Right lobe of liver (tissue), 6 donors: ENCODE results near the gene GTSE1. TPM values are rescaled to one million over a fixed set of nuclear protein-coding genes. Genes with fewer than 3 reads are reported as not detected.

Source experiments
- ATAC-seq, 4 donors: fragments of 200-7000 bp; cut with Tn5 transposase; one replicate each; pipeline ENCODE4 v1.9.1; 2020; ENCODE audit warnings: mild to moderate bottlenecking in 4 of 4, moderate library complexity in 4 of 4
- DNase-seq, 3 donors: peaks; one replicate each; pipeline ENCODE4 v3.0.0-alpha.2; 2020
- H3K27ac ChIP-seq, 3 donors: fragments of 200-600 bp; one replicate each; pipeline ENCODE4 v1.8.0; 2022
- H3K27me3 ChIP-seq, 2 donors: fragments of 200-600 bp; one replicate each; pipeline ENCODE4 v1.8.0; 2022
- H3K36me3 ChIP-seq, 4 donors: fragments of 200-600 bp; sonication (generic) in 1 of 4; one replicate each; pipeline versions ENCODE4 v1.5.1 to v1.8.0; 2017 to 2022; ENCODE audit warnings: control low read depth in 1 of 4
- H3K4me1 ChIP-seq, 4 donors: fragments of 200-600 bp; sonication (generic) in 1 of 4; one replicate each; pipeline versions ENCODE4 v1.5.1 to v1.8.0; 2017 to 2022; ENCODE audit warnings: control low read depth in 1 of 4
- H3K4me3 ChIP-seq, 3 donors: fragments of 200-600 bp; one replicate each; pipeline ENCODE4 v1.8.0; 2022
- H3K9me3 ChIP-seq, 4 donors: fragments of 200-600 bp; sonication (generic) in 1 of 4; one replicate each; pipeline versions ENCODE4 v1.5.1 to v1.8.0; 2017 to 2022; ENCODE audit warnings: control low read depth in 1 of 4
- CTCF ChIP-seq, 4 donors: fragments of 200-600 bp in 3 of 4; fragments of 450-650 bp in 1 of 4; IDR thresholded peaks; one replicate each; pipeline versions ENCODE4 v1.5.1 to v1.8.0; 2016 to 2022; ENCODE audit warnings: antibody characterized with exemption in 4 of 4, mild to moderate bottlenecking in 2 of 4
- POLR2A ChIP-seq: fragments of 450-650 bp; IDR thresholded peaks from one replicate; pipeline ENCODE4 v1.6.1; 2017; ENCODE audit warnings: antibody characterized with exemption, mild to moderate bottlenecking
- WGBS: methylation state at CpG from one replicate; pipeline ENCODE4 v1.1.6; 2018; ENCODE audit warnings: low coverage, low lambda C conversion rate; ENCODE audit not compliant: insufficient coverage; ENCODE audit errors: missing lambda C conversion rate; 5-methylcytosine and 5-hydroxymethylcytosine counted together
- intact Hi-C, 2 donors: fragments of 100-400 bp; cut with DNase I; formaldehyde crosslinking; loops; one replicate each; pipeline versions ENCODE4 v1.11.2 to v1.14.1; 2022
- total RNA-seq, 6 experiments: library from RNA; depleted of rRNA in 2 of 6; stranded (reverse); fragments of >200 nt in 2 of 6; fragmentation: NEBNext Ultra II Directional in 3 of 6; extraction: Animal tissue kit (Norgen Biotek cat#: 25700) in 3 of 6; gene quantifications; one replicate each; pipeline versions ENCODE4 v1.1.0 to v1.2.4, GENCODE V29; 2016 to 2023
- donor health status: DM: no; HTN: yes; CAD: no.
- donor health status: DM: no; HTN: no; CAD: no.
- donor health status: DM: no; HTN: no; CAD: no.
- donor health status: DM: no; HTN: yes; CAD: no.
- donor health status: DM: no; HTN: yes; CAD: no.

The GTSE1 gene
- total RNA-seq, 6 experiments from 2014 or later: 0.15 to 0.84 (median 0.52) TPM

- no peaks in the 10 kb centered on the region for H3K4me1 ChIP-seq
- no peaks in the 10 kb centered on the region for H3K27me3 ChIP-seq
- H3K27ac ChIP-seq: no peak overlapping the region
- no peak for TF ChIP-seq POLR2A
- no peaks in the 10 kb centered on the region for H3K9me3 ChIP-seq
- no peak overlapping the region for H3K4me3 ChIP-seq
- intact Hi-C loops: no loop called here
- WGBS: 87% methylated on average over 8 of the region's 22 CpGs
- no peak for ATAC-seq
- no peak for DNase-seq
- H3K36me3 ChIP-seq: peaks cover 2 to 100% (median 64%) of the 10 kb centered on the region in 4 donors
These were observed 17.7 kb upstream of the GTSE1 start for GRCh38 chr22:46278656-46279645.

- WGBS: 100% methylated on average over 1 of the region's 12 CpGs
- H3K27ac ChIP-seq: peak overlapping the region in 2 of 3 donors; percentile 8 to 62
- intact Hi-C loops: loop anchor here in 1 of 2 donors (10.0 kb wide), 1 partner anchor 45 kb away; no protein-coding TSS in a partner anchor
- peaks cover 8 to 100% (median 67%) of the 10 kb centered on the region in 4 donors for H3K36me3 ChIP-seq
- H3K27me3 ChIP-seq: no peaks in the 10 kb centered on the region
- TF ChIP-seq POLR2A (no peak), CTCF (IDR thresholded peaks at IDR 0.05) (no peak)
- DNase-seq (no peak), ATAC-seq (peak in 1 of 4 donors; percentile 2)
- no peaks in the 10 kb centered on the region for H3K9me3 ChIP-seq
- H3K4me3 ChIP-seq: no peak overlapping the region
- no peaks in the 10 kb centered on the region for H3K4me1 ChIP-seq
These were observed 16.4 kb upstream of the GTSE1 start for GRCh38 chr22:46280063-46280817.

GRCh38 chr22:46280999-46281623 lies 15.6 kb upstream of the GTSE1 start:
- H3K27me3 ChIP-seq: no peaks in the 10 kb centered on the region
- no peaks in the 10 kb centered on the region for H3K9me3 ChIP-seq
- peak in 1 of 3 donors; percentile 41 for DNase-seq
- intact Hi-C loops: loop anchor here in 1 of 2 donors (10.0 kb wide), 1 partner anchor 46 kb away; no protein-coding TSS in a partner anchor
- peak overlapping the region in 1 of 3 donors; percentile 62 for H3K27ac ChIP-seq
- H3K4me1 ChIP-seq: no peaks in the 10 kb centered on the region
- peak; percentile 34 to 78 (median 56) for ATAC-seq
- TF ChIP-seq POLR2A (no peak), CTCF (IDR thresholded peaks at IDR 0.05) (no peak)
- H3K36me3 ChIP-seq: peaks cover 8 to 100% (median 64%) of the 10 kb centered on the region in 4 donors
- 83% methylated on average over 9 of the region's 19 CpGs for WGBS
- no peak overlapping the region for H3K4me3 ChIP-seq

- intact Hi-C loops: loop anchor here in 1 of 2 donors (10.0 kb wide), 1 partner anchor 47 kb away; no protein-coding TSS in a partner anchor
- no peak for DNase-seq
- H3K4me3 ChIP-seq: no peak overlapping the region
- 100% methylated on average over 3 of the region's 13 CpGs for WGBS
- H3K27me3 ChIP-seq: no peaks in the 10 kb centered on the region
- peak overlapping the region in 1 of 3 donors; percentile 13 for H3K27ac ChIP-seq
- no peaks in the 10 kb centered on the region for H3K9me3 ChIP-seq
- no peak for ATAC-seq
- H3K4me1 ChIP-seq: no peaks in the 10 kb centered on the region
- H3K36me3 ChIP-seq: peaks cover 8 to 100% (median 64%) of the 10 kb centered on the region in 4 donors
- TF ChIP-seq POLR2A: no peak
- no peak for TF ChIP-seq CTCF (IDR thresholded peaks at IDR 0.05)
These were observed 14.6 kb upstream of the GTSE1 start for GRCh38 chr22:46281866-46282678.
